ENCODE measurements around the gene IER3. TPM values are rescaled to one million over a fixed set of nuclear protein-coding genes. Genes with fewer than 3 reads are reported as not detected.
"Not testable (repeated sequence)": the region's sequence is repeated elsewhere in the genome, so short reads cannot be mapped to it uniquely, and the experiment has no call there.

IER3 gene
- total RNA-seq, 2 donors from 2014 or later: 174 to 197 TPM

- Mint-ChIP-seq H3K4me1 (ENCODE audit: low read depth) (peaks cover 93% of the 10 kb centered on the region), H3K4me3 (peak overlapping the region; percentile 73 to 80), H3K27ac (peak overlapping the region; percentile 26), H3K27me3 (ENCODE audit: low read depth) (no peaks in the 10 kb centered on the region), H3K36me3 (ENCODE audit: insufficient read depth in 2 of 2) (peaks cover 0 to 6% of the 10 kb centered on the region in 2 donors), H3K9me3 (peaks cover 1 to 2% of the 10 kb centered on the region in 2 donors)
- DNase-seq: no peak
- ATAC-seq (replicated peaks in 1 of 2): no peak
Measured at GRCh38 chr6:30766461-30767157, 22.3 kb upstream of the IER3 start.

- H3K27me3 Mint-ChIP-seq (ENCODE audit: low read depth); H3K27ac Mint-ChIP-seq; H3K9me3 Mint-ChIP-seq; H3K36me3 Mint-ChIP-seq (ENCODE audit: insufficient read depth in 2 of 2); ATAC-seq (replicated peaks in 1 of 2); DNase-seq; H3K4me3 Mint-ChIP-seq: not testable (repeated sequence)
- peaks cover 93% of the 10 kb centered on the region for H3K4me1 Mint-ChIP-seq (ENCODE audit: low read depth)
Measured at GRCh38 chr6:30765495-30765894, 21.1 kb upstream of the IER3 start.

GRCh38 chr6:30764490-30765043 lies 20.2 kb upstream of the IER3 start:
- not testable (repeated sequence) for ATAC-seq (replicated peaks in 1 of 2); H3K27me3 Mint-ChIP-seq (ENCODE audit: low read depth); DNase-seq; H3K36me3 Mint-ChIP-seq (ENCODE audit: insufficient read depth in 2 of 2); H3K9me3 Mint-ChIP-seq; H3K27ac Mint-ChIP-seq
- H3K4me3 Mint-ChIP-seq: peak overlapping the region; percentile 37 to 59
- peaks cover 90% of the 10 kb centered on the region for H3K4me1 Mint-ChIP-seq (ENCODE audit: low read depth)

- H3K9me3 Mint-ChIP-seq: peaks cover 0 to 1% of the 10 kb centered on the region in 2 donors
- ATAC-seq (replicated peaks in 1 of 2) (no peak), DNase-seq (no peak)
- H3K4me1 Mint-ChIP-seq (ENCODE audit: low read depth): peaks cover 90% of the 10 kb centered on the region
- H3K27ac Mint-ChIP-seq: peak overlapping the region; percentile 79
- H3K27me3 Mint-ChIP-seq (ENCODE audit: low read depth): no peaks in the 10 kb centered on the region
- peaks cover 0 to 6% of the 10 kb centered on the region in 2 donors for H3K36me3 Mint-ChIP-seq (ENCODE audit: insufficient read depth in 2 of 2)
- peak overlapping the region; percentile 37 to 59 for H3K4me3 Mint-ChIP-seq
Measured at GRCh38 chr6:30763618-30764489, 19.5 kb upstream of the IER3 start.

- peak overlapping the region in 1 of 2 donors; percentile 59 for H3K4me3 Mint-ChIP-seq
- no peak for DNase-seq
- peaks cover 88% of the 10 kb centered on the region for H3K4me1 Mint-ChIP-seq (ENCODE audit: low read depth)
- no peaks in the 10 kb centered on the region for H3K27me3 Mint-ChIP-seq (ENCODE audit: low read depth)
- H3K36me3 Mint-ChIP-seq (ENCODE audit: insufficient read depth in 2 of 2): peaks cover 0 to 6% of the 10 kb centered on the region in 2 donors
- peaks cover 0 to 1% of the 10 kb centered on the region in 2 donors for H3K9me3 Mint-ChIP-seq
- peak overlapping the region; percentile 79 for H3K27ac Mint-ChIP-seq
- ATAC-seq (replicated peaks in 1 of 2): no peak
Measured at GRCh38 chr6:30763155-30763617, 18.8 kb upstream of the IER3 start.

GRCh38 chr6:30761791-30762429 lies 17.6 kb upstream of the IER3 start:
- ATAC-seq (replicated peaks in 1 of 2): peak; percentile 80 to 86
- Mint-ChIP-seq H3K4me3 (peak overlapping the region; percentile 6 to 40), H3K36me3 (ENCODE audit: insufficient read depth in 2 of 2) (peaks cover 1 to 5% of the 10 kb centered on the region in 2 donors), H3K4me1 (ENCODE audit: low read depth) (peaks cover 80% of the 10 kb centered on the region), H3K9me3 (no peaks in the 10 kb centered on the region), H3K27me3 (ENCODE audit: low read depth) (no peaks in the 10 kb centered on the region), H3K27ac (peak overlapping the region; percentile 74)
- peak in 1 of 2 donors; percentile 24 for DNase-seq

- no peaks in the 10 kb centered on the region for H3K27me3 Mint-ChIP-seq (ENCODE audit: low read depth)
- DNase-seq: no peak
- no peaks in the 10 kb centered on the region for H3K9me3 Mint-ChIP-seq
- no peak overlapping the region for H3K4me3 Mint-ChIP-seq
- H3K36me3 Mint-ChIP-seq (ENCODE audit: insufficient read depth in 2 of 2): peaks cover 1 to 5% of the 10 kb centered on the region in 2 donors
- no peak overlapping the region for H3K27ac Mint-ChIP-seq
- H3K4me1 Mint-ChIP-seq (ENCODE audit: low read depth): peaks cover 70% of the 10 kb centered on the region
- ATAC-seq (replicated peaks in 1 of 2): no peak
Measured at GRCh38 chr6:30760549-30760948, 16.2 kb upstream of the IER3 start.

GRCh38 chr6:30759575-30760239 lies 15.4 kb upstream of the IER3 start:
- peaks cover 64% of the 10 kb centered on the region for H3K4me1 Mint-ChIP-seq (ENCODE audit: low read depth)
- ATAC-seq (replicated peaks in 1 of 2) (no peak), DNase-seq (no peak)
- H3K4me3 Mint-ChIP-seq: no peak overlapping the region
- H3K9me3 Mint-ChIP-seq: no peaks in the 10 kb centered on the region
- H3K36me3 Mint-ChIP-seq (ENCODE audit: insufficient read depth in 2 of 2): peaks cover 1 to 5% of the 10 kb centered on the region in 2 donors
- H3K27me3 Mint-ChIP-seq (ENCODE audit: low read depth): no peaks in the 10 kb centered on the region
- H3K27ac Mint-ChIP-seq: no peak overlapping the region

- Mint-ChIP-seq H3K4me3 (no peak overlapping the region), H3K27ac (peak overlapping the region; percentile 10), H3K4me1 (ENCODE audit: low read depth) (peaks cover 53% of the 10 kb centered on the region), H3K27me3 (ENCODE audit: low read depth) (no peaks in the 10 kb centered on the region), H3K9me3 (no peaks in the 10 kb centered on the region), H3K36me3 (ENCODE audit: insufficient read depth in 2 of 2) (peaks cover 0 to 1% of the 10 kb centered on the region in 2 donors)
- DNase-seq (no peak), ATAC-seq (replicated peaks in 1 of 2) (no peak)
Measured at GRCh38 chr6:30757261-30757904, 13.0 kb upstream of the IER3 start.

GRCh38 chr6:30756405-30757003 lies 12.2 kb upstream of the IER3 start:
- H3K4me3 Mint-ChIP-seq; H3K9me3 Mint-ChIP-seq; H3K27me3 Mint-ChIP-seq (ENCODE audit: low read depth); H3K36me3 Mint-ChIP-seq (ENCODE audit: insufficient read depth in 2 of 2); DNase-seq; H3K27ac Mint-ChIP-seq; ATAC-seq (replicated peaks in 1 of 2): not testable (repeated sequence)
- H3K4me1 Mint-ChIP-seq (ENCODE audit: low read depth): peaks cover 51% of the 10 kb centered on the region

GRCh38 chr6:30754631-30755030 lies 10.3 kb upstream of the IER3 start:
- Mint-ChIP-seq H3K27me3 (ENCODE audit: low read depth) (no peaks in the 10 kb centered on the region), H3K4me3 (no peak overlapping the region), H3K36me3 (ENCODE audit: insufficient read depth in 2 of 2) (peaks cover 0 to 1% of the 10 kb centered on the region in 2 donors), H3K27ac (no peak overlapping the region), H3K4me1 (ENCODE audit: low read depth) (peaks cover 41% of the 10 kb centered on the region), H3K9me3 (no peaks in the 10 kb centered on the region)
- DNase-seq (no peak), ATAC-seq (replicated peaks in 1 of 2) (peak in 1 of 2 donors; percentile 32)
